SH-SY5Y (cell line): ENCODE data around the gene SLC22A3.

Experiments used
- GATA2 ChIP-seq: IDR thresholded peaks from 2 replicates; pipeline ENCODE4 v1.6.1; 2011; ENCODE audit warnings: mild to moderate bottlenecking, low read depth, low read length
- GATA3 ChIP-seq: IDR thresholded peaks from 2 replicates; pipeline ENCODE4 v1.6.1; 2011; ENCODE audit warnings: low read depth, mild to moderate bottlenecking, low read length, moderate library complexity

GRCh38 chr6:160398674-160399271 is 50.6 kb downstream of the SLC22A3 start:
- TF ChIP-seq GATA3, result no peak
- no peak for TF ChIP-seq GATA2
